Ovary (tissue), 9 donors: Measurements from ENCODE around the gene SH3GL1. TPM values are rescaled to one million over a fixed set of nuclear protein-coding genes. Genes with fewer than 3 reads are reported as not detected.

Source experiments
- DNase-seq, 5 donors: peaks; one replicate each; pipeline ENCODE4 v3.0.0-alpha.2; 2019 to 2020
- H3K27ac ChIP-seq, 2 donors: fragments of 200-600 bp; one replicate each; pipeline versions ENCODE4 v1.5.1 to v1.8.0; 2019 to 2022
- H3K27me3 ChIP-seq: fragments of 200-600 bp; one replicate; pipeline ENCODE4 v1.8.0; 2022
- H3K36me3 ChIP-seq: fragments of 200-600 bp; sonication (generic); one replicate; pipeline ENCODE4 v1.5.1; 2019
- H3K4me1 ChIP-seq: one replicate; pipeline ENCODE4 v1.8.1; 2013; ENCODE audit warnings: mild to moderate bottlenecking, moderate library complexity; ENCODE audit not compliant: insufficient read depth
- H3K4me3 ChIP-seq: fragments of 200-600 bp; sonication (generic); one replicate; pipeline ENCODE4 v1.5.1; 2017
- H3K9me3 ChIP-seq, 2 donors: fragments of 200-600 bp in 1 of 2; sonication (generic) in 1 of 2; one replicate each; pipeline versions ENCODE4 v1.5.1 to v1.8.1; 2013 to 2019; ENCODE audit warnings: mild to moderate bottlenecking in 1 of 2, moderate library complexity in 1 of 2
- CTCF ChIP-seq, 3 donors: fragments of 450-650 bp in 2 of 3; fragments of 200-600 bp in 1 of 3; IDR thresholded peaks; one replicate each; pipeline versions ENCODE4 v1.5.1 to v1.8.0; 2016 to 2022; ENCODE audit warnings: antibody characterized with exemption in 3 of 3, mild to moderate bottlenecking in 1 of 3
- EP300 ChIP-seq: sonication (generic); formaldehyde crosslinking; IDR thresholded peaks from one replicate; pipeline ENCODE4 v1.6.1; 2017; ENCODE audit warnings: antibody characterized with exemption
- POLR2A ChIP-seq: fragments of 450-650 bp; IDR thresholded peaks from one replicate; pipeline ENCODE4 v1.6.1; 2017; ENCODE audit warnings: antibody characterized with exemption, mild to moderate bottlenecking, moderate library complexity
- WGBS, 3 donors: extraction: QIAGEN DNeasy Blood & Tissue Kit in 1 of 3; methylation state at CpG; one replicate each; pipeline versions ENCODE4 v1.1.5 to v1.1.7; 2013 to 2017; 5-methylcytosine and 5-hydroxymethylcytosine counted together
- intact Hi-C, 4 donors: fragments of 100-400 bp; cut with DNase I; formaldehyde crosslinking; loops; one replicate each; pipeline versions ENCODE4 v1.11.0 to v1.15.1; 2022 to 2023
- polyA plus RNA-seq, 2 donors: library from polyadenylated mRNA; stranded (reverse); fragments of 200-250 nt in 1 of 2; fragments of 350-450 nt in 1 of 2; fragmentation: Illumina TruSeq in 1 of 2; extraction: RNeasy Lipid Tissue Mini Kit (QIAGEN cat#74804) in 1 of 2; gene quantifications; one replicate each; pipeline ENCODE4 v1.2.3, GENCODE V29; 2013 to 2014
- total RNA-seq, 7 donors: library from RNA; depleted of rRNA in 2 of 7; stranded (reverse); fragments of >200 nt in 2 of 7; fragmentation: NEBNext Ultra II Directional in 3 of 7; extraction: Animal tissue kit (Norgen Biotek cat#: 25700) in 3 of 7; gene quantifications; one replicate each; pipeline versions ENCODE4 v1.1.0 to v1.2.4, GENCODE V29; 2016 to 2023
- donor health status: DM: no; HTN: no; CAD: no; lungs with moderate emphysema.
- donor health status: DM: no; HTN: no; CAD: no.
- donor health status: Bipolar disorder and iron deficiency.
- donor health status: DM: yes; HTN: yes; CAD: no.
- donor health status: DM: no; HTN: no; CAD: no.
- donor health status: DM: yes; HTN: yes; CAD: no.

The SH3GL1 gene
- total and polyA plus RNA-seq, 9 donors, result 6.9 to 88.6 (median 59.9) TPM

- peak overlapping the region; percentile 6 to 88 for H3K27ac ChIP-seq
- no peaks in the 10 kb centered on the region for H3K9me3 ChIP-seq
- no peak for DNase-seq
- H3K4me3 ChIP-seq, result peak overlapping the region; percentile 25
- no peaks in the 10 kb centered on the region for H3K36me3 ChIP-seq
- no peaks in the 10 kb centered on the region for H3K27me3 ChIP-seq
- peaks cover 14% of the 10 kb centered on the region for H3K4me1 ChIP-seq
- no peak for TF ChIP-seq POLR2A
- TF ChIP-seq CTCF (IDR thresholded peaks at IDR 0.05), result no peak
- no peak for TF ChIP-seq EP300
- 1 to 2% (median 1%) methylated on average over 8 of the region's 8 CpGs for WGBS, 3 donors
- intact Hi-C loops, result loop anchor here in 1 of 4 donors (5.0 kb wide), 2 partner anchors 59 to 1961 kb away; partner anchors contain the start of genes CLPP and MPND
Measured at GRCh38 chr19:4401769-4402170, 1.4 kb upstream of the SH3GL1 start.

- Histone ChIP-seq H3K27ac (peak overlapping the region; percentile 68 to 73), H3K9me3 (no peaks in the 10 kb centered on the region), H3K4me3 (peak overlapping the region; percentile 99), H3K27me3 (no peaks in the 10 kb centered on the region), H3K36me3 (no peaks in the 10 kb centered on the region), H3K4me1 (peaks cover 14% of the 10 kb centered on the region)
- TF ChIP-seq CTCF (IDR thresholded peaks at IDR 0.05), result no peak
- no peak for TF ChIP-seq EP300
- no peak for TF ChIP-seq POLR2A
- DNase-seq, result peak in 1 of 5 donors; percentile 58
- WGBS, 3 donors, result 0 to 1% (median 0%) methylated on average over 12 of the region's 12 CpGs
- intact Hi-C loops, result loop anchor here in 2 of 4 donors (5.0 to 10.0 kb wide), 4 partner anchors 42 to 1963 kb away; partner anchors contain the start of genes CLPP (in 1 of the 2) and MPND (in 1 of the 2)
Measured at GRCh38 chr19:4399812-4400134, 574 bp downstream of the SH3GL1 start.

- intact Hi-C loops, result loop anchor here in 2 of 4 donors (5.0 to 10.0 kb wide), 2 partner anchors 40 to 132 kb away; no protein-coding TSS in a partner anchor
Measured at GRCh38 chr19:4396949-4397783, 3.2 kb downstream of the SH3GL1 start.

More at GRCh38 chr19:4396949-4397783, 3.2 kb downstream of the SH3GL1 start:
- Histone ChIP-seq H3K4me3 (no peak overlapping the region), H3K36me3 (no peaks in the 10 kb centered on the region), H3K9me3 (no peaks in the 10 kb centered on the region), H3K27ac (no peak overlapping the region), H3K27me3 (no peaks in the 10 kb centered on the region), H3K4me1 (peaks cover 16% of the 10 kb centered on the region)
- WGBS, 3 donors, result 68 to 75% (median 72%) methylated on average over 15 of the region's 15 CpGs
- DNase-seq, result no peak
- no peak for TF ChIP-seq EP300
- no peak for TF ChIP-seq POLR2A
- no peak for TF ChIP-seq CTCF (IDR thresholded peaks at IDR 0.05)
